ENCODE measurements around the gene RPN2. TPM values are rescaled to one million over a fixed set of nuclear protein-coding genes. Genes with fewer than 3 reads are reported as not detected.

The RPN2 gene
- total RNA-seq, 1 donor from 2014 or later, result 168 TPM

- peak overlapping the region; percentile 99 for H3K27ac Mint-ChIP-seq (ENCODE audit: unreplicated experiment)
- no peaks in the 10 kb centered on the region for H3K9me3 Mint-ChIP-seq (ENCODE audit: unreplicated experiment)
- peak overlapping the region; percentile 95 for H3K4me3 Mint-ChIP-seq (ENCODE audit: unreplicated experiment)
- no peak for DNase-seq (ENCODE audit: extremely low spot score, unreplicated experiment)
- peaks cover 26% of the 10 kb centered on the region for H3K4me1 Mint-ChIP-seq (ENCODE audit: unreplicated experiment)
- H3K27me3 Mint-ChIP-seq (ENCODE audit: unreplicated experiment), result no peaks in the 10 kb centered on the region
- H3K36me3 Mint-ChIP-seq (ENCODE audit: unreplicated experiment), result peaks cover 10% of the 10 kb centered on the region
- no peak for TF ChIP-seq CTCF (IDR thresholded peaks at IDR 0.05)
Observed at GRCh38 chr20:37179683-37180524, 774 bp downstream of the RPN2 start.

DNA sequence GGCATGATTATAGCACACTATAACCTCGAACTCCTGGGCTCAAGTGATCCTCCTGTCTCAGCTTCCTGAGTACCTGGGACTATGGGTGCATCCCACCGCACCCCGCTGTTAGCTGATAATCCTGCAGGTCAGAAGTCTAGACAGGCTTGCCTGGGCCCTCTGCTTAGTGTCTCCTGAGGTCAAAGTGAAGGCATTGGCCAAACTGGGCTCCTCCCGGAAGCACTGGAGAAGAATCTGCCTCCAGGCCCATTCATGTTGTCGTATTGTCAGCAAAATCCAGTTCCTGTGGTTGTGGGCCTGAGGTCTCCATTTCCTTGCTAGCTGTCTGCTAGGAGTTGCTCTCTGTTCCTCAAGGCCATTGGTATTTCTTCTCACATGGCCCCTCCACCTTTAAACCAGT, 6.6 kb downstream of the RPN2 start:
- Mint-ChIP-seq H3K36me3 (ENCODE audit: unreplicated experiment) (peaks cover 27% of the 10 kb centered on the region), H3K27me3 (ENCODE audit: unreplicated experiment) (no peaks in the 10 kb centered on the region), H3K27ac (ENCODE audit: unreplicated experiment) (no peak overlapping the region), H3K4me1 (ENCODE audit: unreplicated experiment) (peaks cover 12% of the 10 kb centered on the region), H3K9me3 (ENCODE audit: unreplicated experiment) (no peaks in the 10 kb centered on the region), H3K4me3 (ENCODE audit: unreplicated experiment) (no peak overlapping the region)
- DNase-seq (ENCODE audit: extremely low spot score, unreplicated experiment), result no peak
- TF ChIP-seq CTCF (IDR thresholded peaks at IDR 0.05), result no peak

DNA sequence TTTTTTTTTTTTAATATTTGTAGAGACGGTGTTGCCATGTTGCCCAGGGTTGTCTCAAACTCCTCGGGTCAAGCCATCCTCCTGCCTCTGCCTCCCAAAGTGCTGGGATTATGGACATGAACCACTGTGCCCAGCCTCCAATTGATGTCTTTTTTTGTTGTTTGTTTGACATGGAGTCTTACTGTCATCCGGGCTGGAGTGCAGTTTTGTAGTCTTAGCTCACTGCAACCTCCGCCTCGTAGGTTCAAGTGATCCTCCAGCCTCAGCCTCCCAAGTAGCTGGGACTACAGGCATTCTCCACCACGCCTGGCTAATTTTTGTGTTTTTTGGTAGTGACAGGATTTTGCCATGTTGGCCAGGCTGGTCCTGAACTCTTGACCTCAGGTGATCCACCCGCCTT, 9.7 kb downstream of the RPN2 start:
- no peak for TF ChIP-seq CTCF (IDR thresholded peaks at IDR 0.05)
- no peak overlapping the region for H3K4me3 Mint-ChIP-seq (ENCODE audit: unreplicated experiment)
- no peak overlapping the region for H3K27ac Mint-ChIP-seq (ENCODE audit: unreplicated experiment)
- H3K27me3 Mint-ChIP-seq (ENCODE audit: unreplicated experiment), result no peaks in the 10 kb centered on the region
- H3K36me3 Mint-ChIP-seq (ENCODE audit: unreplicated experiment), result peaks cover 28% of the 10 kb centered on the region
- H3K4me1 Mint-ChIP-seq (ENCODE audit: unreplicated experiment), result peaks cover 3% of the 10 kb centered on the region
- DNase-seq (ENCODE audit: extremely low spot score, unreplicated experiment), result no peak
- no peaks in the 10 kb centered on the region for H3K9me3 Mint-ChIP-seq (ENCODE audit: unreplicated experiment)

DNA sequence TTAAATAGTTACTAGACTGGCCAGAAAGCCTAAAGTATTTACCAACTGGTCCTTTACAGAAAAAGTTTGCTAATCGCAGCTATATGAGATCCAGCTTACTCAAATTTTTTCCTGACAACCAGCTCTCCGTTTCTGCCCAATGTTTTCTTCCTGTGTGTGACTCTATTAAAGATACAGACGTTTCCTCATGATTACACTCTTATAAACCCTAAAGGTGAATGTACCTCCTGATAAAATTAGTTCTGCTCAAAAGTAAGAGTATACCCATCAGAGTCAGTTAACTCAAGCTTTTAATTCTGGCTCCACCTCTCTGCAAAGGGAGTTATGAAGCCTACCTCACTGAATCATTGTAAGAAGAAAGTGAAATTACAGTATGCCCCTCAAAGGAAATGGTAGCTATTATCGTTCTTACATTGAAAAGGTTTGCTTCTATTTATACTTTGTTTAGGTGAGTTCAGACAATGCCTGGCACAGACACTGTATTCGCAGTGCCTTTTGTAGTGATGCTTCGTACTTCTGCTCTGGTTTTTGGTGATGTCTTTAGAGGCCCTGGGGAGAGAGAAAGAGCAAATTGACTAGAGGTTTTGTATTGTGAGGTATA, 10.4 kb downstream of the RPN2 start:
- no peak for TF ChIP-seq CTCF (IDR thresholded peaks at IDR 0.05)
- Mint-ChIP-seq H3K4me3 (ENCODE audit: unreplicated experiment) (no peak overlapping the region), H3K36me3 (ENCODE audit: unreplicated experiment) (peaks cover 27% of the 10 kb centered on the region), H3K9me3 (ENCODE audit: unreplicated experiment) (no peaks in the 10 kb centered on the region), H3K27me3 (ENCODE audit: unreplicated experiment) (no peaks in the 10 kb centered on the region), H3K27ac (ENCODE audit: unreplicated experiment) (no peak overlapping the region), H3K4me1 (ENCODE audit: unreplicated experiment) (peaks cover 3% of the 10 kb centered on the region)
- no peak for DNase-seq (ENCODE audit: extremely low spot score, unreplicated experiment)

GRCh38 chr20:37190354-37191112, 11.4 kb downstream of the RPN2 start:
- Mint-ChIP-seq H3K36me3 (ENCODE audit: unreplicated experiment) (peaks cover 22% of the 10 kb centered on the region), H3K9me3 (ENCODE audit: unreplicated experiment) (no peaks in the 10 kb centered on the region), H3K27ac (ENCODE audit: unreplicated experiment) (peak overlapping the region; percentile 20), H3K27me3 (ENCODE audit: unreplicated experiment) (no peaks in the 10 kb centered on the region), H3K4me3 (ENCODE audit: unreplicated experiment) (no peak overlapping the region), H3K4me1 (ENCODE audit: unreplicated experiment) (peaks cover 4% of the 10 kb centered on the region)
- no peak for DNase-seq (ENCODE audit: extremely low spot score, unreplicated experiment)
- TF ChIP-seq CTCF (IDR thresholded peaks at IDR 0.05), result no peak
